Naive B cell (primary cell): ENCODE results near the gene LMBRD2. TPM values are rescaled to one million over a fixed set of nuclear protein-coding genes. Genes with fewer than 3 reads are reported as not detected.
"Not testable (repeated sequence)": the region's sequence is repeated elsewhere in the genome, so short reads cannot be mapped to it uniquely, and the experiment has no call there.

ENCODE experiments used
- ATAC-seq, 2 donors: fragments of 150-1000 bp; cut with Tn5 transposase; 2 replicates each; pipeline ENCODE4 v1.10.0; 2021; ENCODE audit warnings: low read depth in 2 of 2, mild to moderate bottlenecking in 2 of 2, moderate library complexity in 2 of 2
- DNase-seq: peaks from one replicate; pipeline ENCODE4 v3.0.0; 2022
- H3K27ac Mint-ChIP-seq, 6 donors: one replicate each; pipeline ENCODE4 v1.8.0; 2020 to 2022; ENCODE audit warnings: mild to moderate bottlenecking in 6 of 6, mixed read lengths in 6 of 6, moderate library complexity in 5 of 6, inconsistent platforms in 2 of 6
- H3K27me3 Mint-ChIP-seq, 3 donors: one replicate each; pipeline ENCODE4 v1.8.0; 2021 to 2022; ENCODE audit warnings: mixed read lengths in 3 of 3, mild to moderate bottlenecking in 1 of 3
- H3K36me3 Mint-ChIP-seq, 2 donors: one replicate each; pipeline ENCODE4 v1.8.0; 2020 to 2022; ENCODE audit warnings: mixed read lengths in 2 of 2, inconsistent platforms in 1 of 2, mild to moderate bottlenecking in 1 of 2
- H3K4me1 Mint-ChIP-seq, 3 donors: one replicate each; pipeline ENCODE4 v1.8.0; 2020 to 2022; ENCODE audit warnings: mixed read lengths in 3 of 3, inconsistent platforms in 1 of 3, mild to moderate bottlenecking in 1 of 3, moderate library complexity in 1 of 3
- H3K4me3 Mint-ChIP-seq, 8 donors: one replicate each; pipeline ENCODE4 v1.8.0; 2020 to 2022; ENCODE audit warnings: mild to moderate bottlenecking in 8 of 8, mixed read lengths in 8 of 8, moderate library complexity in 8 of 8, inconsistent platforms in 2 of 8
- H3K9me3 Mint-ChIP-seq, 7 donors: one replicate each; pipeline ENCODE4 v1.8.0; 2020 to 2022; ENCODE audit warnings: mixed read lengths in 7 of 7, mild to moderate bottlenecking in 5 of 7, inconsistent platforms in 2 of 7, moderate library complexity in 1 of 7
- polyA plus RNA-seq, 6 donors: library from polyadenylated mRNA; unstranded; fragments of 300-500 nt; fragmentation: Illumina TruSeq; gene quantifications; one replicate each; pipeline ENCODE4 v1.2.3, GENCODE V29; 2021; ENCODE audit warnings: low read depth in 6 of 6

LMBRD2 gene
- polyA plus RNA-seq, 6 donors from 2014 or later, result 3.6 to 6.7 (median 5.0) TPM

GRCh38 chr5:36153726-36154125 is 2.0 kb upstream of the LMBRD2 start:
- DNase-seq, result no peak
- Mint-ChIP-seq H3K36me3 (peaks cover 17 to 20% of the 10 kb centered on the region in 2 donors), H3K9me3 (no peaks in the 10 kb centered on the region), H3K4me1 (peaks cover 48 to 69% (median 58%) of the 10 kb centered on the region in 3 donors), H3K4me3 (peak overlapping the region in 7 of 8 donors; percentile 40 to 97 (median 58)), H3K27me3 (no peaks in the 10 kb centered on the region), H3K27ac (peak overlapping the region in 3 of 6 donors; percentile 15 to 61 (median 16))
- ATAC-seq, result no peak

GRCh38 chr5:36153298-36153677 is 1.6 kb upstream of the LMBRD2 start:
- DNase-seq (no peak), ATAC-seq (no peak)
- Mint-ChIP-seq H3K27me3 (no peaks in the 10 kb centered on the region), H3K4me3 (peak overlapping the region in 7 of 8 donors; percentile 40 to 97 (median 74)), H3K9me3 (no peaks in the 10 kb centered on the region), H3K36me3 (peaks cover 12 to 16% of the 10 kb centered on the region in 2 donors), H3K27ac (peak overlapping the region in 1 of 6 donors; percentile 61), H3K4me1 (peaks cover 45 to 65% (median 54%) of the 10 kb centered on the region in 3 donors)

GRCh38 chr5:36152324-36153297 is 924 bp upstream of the LMBRD2 start:
- no peaks in the 10 kb centered on the region for H3K27me3 Mint-ChIP-seq
- no peaks in the 10 kb centered on the region for H3K9me3 Mint-ChIP-seq
- H3K4me3 Mint-ChIP-seq, result peak overlapping the region; percentile 96 to 99 (median 98)
- peak overlapping the region; percentile 64 to 97 (median 96) for H3K27ac Mint-ChIP-seq
- ATAC-seq (no peak), DNase-seq (no peak)
- H3K4me1 Mint-ChIP-seq, result peaks cover 42 to 62% (median 56%) of the 10 kb centered on the region in 3 donors
- H3K36me3 Mint-ChIP-seq, result peaks cover 12 to 16% of the 10 kb centered on the region in 2 donors

DNA sequence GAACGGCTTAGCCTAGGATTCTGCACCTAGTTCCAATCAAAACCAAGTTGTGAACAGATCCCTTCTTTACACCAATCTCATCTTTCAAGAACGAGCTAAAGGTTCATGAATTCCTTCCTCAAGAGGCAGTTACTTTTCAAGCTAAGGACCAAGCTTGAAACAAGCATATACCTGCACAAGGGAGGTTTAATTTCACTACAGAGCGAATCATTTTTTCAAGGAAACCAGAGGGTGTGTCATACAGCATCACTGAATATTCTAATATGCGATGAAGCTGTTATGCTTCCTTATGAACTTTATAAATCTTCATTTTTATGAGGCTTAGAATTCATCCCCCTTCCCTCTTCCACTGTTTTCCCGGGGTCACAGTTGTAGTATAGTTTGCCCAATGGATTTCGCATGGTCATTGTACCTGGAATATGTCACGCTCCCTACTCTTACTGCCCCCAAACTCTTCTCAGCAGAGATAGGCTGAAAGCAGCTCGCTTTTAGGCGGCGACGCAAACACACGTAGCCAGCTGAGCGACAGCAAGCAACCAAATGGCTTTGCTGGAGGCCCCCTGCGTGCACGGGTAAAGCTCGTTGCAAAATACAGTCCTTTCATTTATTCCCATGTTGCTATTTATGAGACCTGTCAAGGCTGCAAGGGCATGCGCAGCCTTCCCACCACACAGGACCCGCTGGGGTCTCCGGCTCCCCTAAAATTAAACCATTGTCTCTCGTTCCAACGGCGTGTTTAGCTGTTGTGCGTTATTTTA is 832 bp downstream of the LMBRD2 start:
- H3K4me1 Mint-ChIP-seq, result peaks cover 34 to 53% (median 48%) of the 10 kb centered on the region in 3 donors
- no peaks in the 10 kb centered on the region for H3K9me3 Mint-ChIP-seq
- H3K36me3 Mint-ChIP-seq, result peaks cover 8 to 12% of the 10 kb centered on the region in 2 donors
- no peaks in the 10 kb centered on the region for H3K27me3 Mint-ChIP-seq
- ATAC-seq (no peak), DNase-seq (no peak)
- peak overlapping the region; percentile 96 to 99 (median 98) for H3K4me3 Mint-ChIP-seq
- peak overlapping the region; percentile 90 to 97 (median 96) for H3K27ac Mint-ChIP-seq

DNA sequence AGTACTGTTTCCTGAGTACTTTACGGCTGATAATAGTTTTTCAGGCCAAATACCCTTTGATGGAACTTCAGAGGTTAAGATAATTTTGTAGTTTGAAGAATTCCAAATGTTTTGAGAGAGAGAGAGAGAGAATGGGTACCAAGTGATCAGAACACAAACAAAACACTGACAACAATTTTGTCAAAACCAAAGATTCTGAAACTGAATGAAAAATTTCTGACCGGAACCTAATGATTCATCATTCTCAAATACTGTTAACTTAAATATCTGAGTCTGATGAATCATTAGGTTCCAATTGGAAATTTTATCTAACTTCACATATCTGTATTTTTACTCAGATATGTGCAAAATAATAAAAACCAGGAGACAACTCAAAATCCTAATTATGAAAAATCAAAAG is 4.0 kb downstream of the LMBRD2 start:
- ATAC-seq, result no peak

DNA sequence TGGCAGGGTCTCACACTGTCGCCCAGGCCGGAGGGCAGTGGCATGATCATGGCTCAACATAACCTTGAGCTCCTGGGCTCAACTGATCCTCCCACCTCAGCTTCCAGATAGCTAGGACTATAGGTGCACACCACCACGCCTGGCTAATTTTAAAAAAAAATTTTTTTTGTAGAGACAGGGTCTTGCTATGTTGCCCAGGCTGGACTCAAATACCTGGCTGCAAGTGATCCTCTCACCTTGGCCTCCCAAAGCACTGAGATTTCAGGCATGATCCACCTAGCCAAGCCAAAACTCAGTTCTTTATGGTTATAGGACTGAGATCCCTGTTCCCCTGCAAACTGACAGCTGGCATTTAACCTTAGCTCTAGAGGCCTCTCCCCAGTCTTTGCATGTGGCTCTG is 5.3 kb downstream of the LMBRD2 start:
- Mint-ChIP-seq H3K4me1 (peaks cover 12 to 30% (median 22%) of the 10 kb centered on the region in 3 donors), H3K4me3 (no peak overlapping the region), H3K27ac (no peak overlapping the region), H3K9me3 (no peaks in the 10 kb centered on the region), H3K36me3 (no peaks in the 10 kb centered on the region), H3K27me3 (no peaks in the 10 kb centered on the region)
- no peak for ATAC-seq
- no peak for DNase-seq

More for the DNA sequence above, 4.0 kb downstream of the LMBRD2 start:
- Mint-ChIP-seq H3K4me3 (peak overlapping the region in 1 of 8 donors; percentile 25), H3K9me3 (no peaks in the 10 kb centered on the region), H3K4me1 (peaks cover 17 to 37% (median 30%) of the 10 kb centered on the region in 3 donors), H3K36me3 (no peaks in the 10 kb centered on the region), H3K27ac (peak overlapping the region in 1 of 6 donors; percentile 50), H3K27me3 (no peaks in the 10 kb centered on the region)
- DNase-seq, result no peak

GRCh38 chr5:36145311-36145710 is 6.4 kb downstream of the LMBRD2 start:
- no peak overlapping the region for H3K4me3 Mint-ChIP-seq
- peaks cover 7 to 9% of the 10 kb centered on the region in 2 donors for H3K36me3 Mint-ChIP-seq
- peaks cover 4 to 21% (median 11%) of the 10 kb centered on the region in 3 donors for H3K4me1 Mint-ChIP-seq
- no peaks in the 10 kb centered on the region for H3K27me3 Mint-ChIP-seq
- H3K27ac Mint-ChIP-seq, result no peak overlapping the region
- peaks cover 0 to 5% (median 2%) of the 10 kb centered on the region in 7 donors for H3K9me3 Mint-ChIP-seq
- ATAC-seq (no peak), DNase-seq (no peak)

DNA sequence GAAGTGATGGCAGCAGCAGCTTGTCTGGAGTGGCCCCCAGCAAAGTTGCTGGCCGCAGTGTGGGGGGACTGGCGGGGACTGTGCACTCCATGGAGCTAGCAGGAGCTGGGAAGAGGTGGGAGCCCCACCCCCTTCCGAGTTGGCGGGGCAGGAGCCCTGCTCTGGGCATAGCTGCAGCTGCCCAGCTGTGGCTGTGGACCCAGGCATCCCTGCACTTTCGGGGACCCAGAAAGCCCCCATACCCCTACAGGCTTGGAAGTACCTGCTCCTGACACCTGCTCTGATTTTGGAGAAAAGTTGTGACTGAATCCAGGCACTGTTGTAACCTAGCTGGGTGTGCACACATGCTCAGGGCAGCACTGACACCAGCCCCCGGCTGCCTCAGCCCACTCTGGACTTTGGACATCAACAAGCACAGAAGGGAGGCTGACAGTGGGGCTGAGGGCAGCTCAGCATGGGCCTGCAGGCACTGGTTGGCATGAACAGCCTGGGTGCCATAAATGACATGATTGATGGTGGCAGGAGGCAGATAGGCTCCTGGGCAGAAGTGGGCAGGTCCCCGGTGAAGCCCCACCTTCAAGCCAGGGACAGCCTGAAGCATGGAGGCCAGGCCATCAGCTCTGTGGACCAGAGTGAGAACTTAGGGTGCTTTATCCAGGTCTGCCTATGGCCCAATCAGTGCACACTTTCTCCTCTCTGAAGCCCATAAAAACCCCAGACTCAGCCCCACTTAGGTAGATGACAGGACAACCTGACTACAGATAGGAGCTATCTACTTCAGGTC is 12.6 kb downstream of the LMBRD2 start:
- no peak overlapping the region for H3K27ac Mint-ChIP-seq
- peaks cover 29 to 35% of the 10 kb centered on the region in 2 donors for H3K36me3 Mint-ChIP-seq
- ATAC-seq, result no peak

DNA sequence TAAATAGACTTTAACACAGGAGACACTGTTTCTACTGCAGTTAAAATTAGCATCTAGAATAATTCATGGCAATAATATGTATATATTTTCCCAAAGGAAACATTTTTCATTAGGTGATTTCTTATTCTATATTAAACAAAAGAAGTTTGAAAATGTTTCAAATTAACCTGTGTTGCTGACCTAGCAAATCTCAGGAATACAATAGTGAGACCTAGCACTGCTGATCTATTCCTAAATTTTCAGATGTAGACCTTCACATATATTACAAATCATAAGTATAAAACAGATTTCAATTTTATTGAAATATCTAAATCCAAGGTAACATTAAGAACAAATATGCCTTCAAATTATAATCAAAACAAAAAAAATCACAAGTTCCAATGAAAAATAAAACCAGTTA is 15.1 kb downstream of the LMBRD2 start:
- Mint-ChIP-seq H3K27ac (no peak overlapping the region), H3K4me1 (no peaks in the 10 kb centered on the region), H3K27me3 (no peaks in the 10 kb centered on the region), H3K36me3 (peaks cover 37 to 41% of the 10 kb centered on the region in 2 donors), H3K9me3 (peaks cover 2 to 24% (median 12%) of the 10 kb centered on the region in 7 donors), H3K4me3 (no peak overlapping the region)
- DNase-seq, result no peak
- no peak for ATAC-seq

More for the DNA sequence above, 12.6 kb downstream of the LMBRD2 start:
- Mint-ChIP-seq H3K27me3 (no peaks in the 10 kb centered on the region), H3K9me3 (peaks cover 2 to 24% (median 12%) of the 10 kb centered on the region in 7 donors), H3K4me3 (peak overlapping the region in 1 of 8 donors; percentile 2), H3K4me1 (no peaks in the 10 kb centered on the region)
- DNase-seq, result no peak

DNA sequence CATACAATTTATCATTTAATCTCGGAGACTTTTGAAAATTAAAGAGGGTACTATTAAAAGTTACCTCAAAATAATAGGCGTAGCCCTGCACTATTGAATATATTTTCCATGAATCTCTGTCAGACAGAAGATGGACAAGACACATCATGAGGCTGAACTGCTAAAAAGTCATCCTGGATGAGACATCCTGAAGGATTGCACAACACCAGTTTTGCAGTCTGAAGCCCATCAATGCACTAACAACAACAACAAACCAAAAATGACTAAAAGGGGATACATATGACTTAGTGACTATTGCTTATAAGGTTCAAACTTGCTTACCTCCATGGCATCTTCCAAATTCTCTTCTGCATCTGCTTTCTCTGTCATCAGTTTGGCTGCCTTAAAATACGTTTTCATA is 15.7 kb downstream of the LMBRD2 start:
- Mint-ChIP-seq H3K36me3 (peaks cover 38 to 40% of the 10 kb centered on the region in 2 donors), H3K9me3 (peaks cover 2 to 24% (median 12%) of the 10 kb centered on the region in 7 donors), H3K4me3 (no peak overlapping the region), H3K4me1 (no peaks in the 10 kb centered on the region), H3K27me3 (no peaks in the 10 kb centered on the region), H3K27ac (no peak overlapping the region)
- DNase-seq, result no peak
- ATAC-seq, result no peak

DNA sequence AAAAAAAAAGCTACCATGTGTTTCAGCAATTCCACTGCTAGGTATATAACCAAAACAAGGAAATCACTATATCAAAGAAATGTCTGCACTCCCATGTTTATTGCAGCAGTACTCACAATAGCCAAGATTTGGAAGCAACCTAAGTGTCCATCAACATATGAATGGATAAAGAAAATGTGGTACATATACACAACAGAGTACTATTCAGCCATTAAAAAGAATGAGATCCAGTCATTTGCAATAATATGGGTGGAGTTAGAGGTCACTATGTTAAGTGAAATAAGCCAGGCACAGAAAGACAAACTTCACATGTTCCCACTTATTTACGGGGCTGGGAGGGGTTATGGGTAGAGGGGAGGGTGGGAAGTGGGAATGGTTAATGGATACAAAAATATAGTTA is 18.7 kb downstream of the LMBRD2 start:
- Mint-ChIP-seq H3K36me3 (peaks cover 35 to 39% of the 10 kb centered on the region in 2 donors), H3K9me3 (peaks cover 3 to 25% (median 10%) of the 10 kb centered on the region in 7 donors)
- H3K27ac Mint-ChIP-seq, DNase-seq, H3K27me3 Mint-ChIP-seq, H3K4me1 Mint-ChIP-seq, ATAC-seq, H3K4me3 Mint-ChIP-seq: not testable (repeated sequence)

GRCh38 chr5:36129666-36130065 is 22.0 kb downstream of the LMBRD2 start:
- not testable (repeated sequence) for H3K27ac Mint-ChIP-seq, H3K27me3 Mint-ChIP-seq, DNase-seq, H3K4me3 Mint-ChIP-seq, H3K4me1 Mint-ChIP-seq, ATAC-seq
- Mint-ChIP-seq H3K9me3 (peaks cover 3 to 19% (median 9%) of the 10 kb centered on the region in 7 donors), H3K36me3 (peaks cover 30 to 37% of the 10 kb centered on the region in 2 donors)
